GM21381 (cell line): ENCODE data around the gene SSBP4.

Source experiments
- ATAC-seq: cut with Tn5 transposase; IDR thresholded peaks from one replicate; pipeline ENCODE4 v1.9.1; 2021; ENCODE audit warnings: mild to moderate bottlenecking, moderate library complexity; ENCODE audit not compliant: unreplicated experiment

The SSBP4 gene

GRCh38 chr19:18441804-18442788, 22.9 kb downstream of the SSBP4 start:
- ATAC-seq = no peak

DNA sequence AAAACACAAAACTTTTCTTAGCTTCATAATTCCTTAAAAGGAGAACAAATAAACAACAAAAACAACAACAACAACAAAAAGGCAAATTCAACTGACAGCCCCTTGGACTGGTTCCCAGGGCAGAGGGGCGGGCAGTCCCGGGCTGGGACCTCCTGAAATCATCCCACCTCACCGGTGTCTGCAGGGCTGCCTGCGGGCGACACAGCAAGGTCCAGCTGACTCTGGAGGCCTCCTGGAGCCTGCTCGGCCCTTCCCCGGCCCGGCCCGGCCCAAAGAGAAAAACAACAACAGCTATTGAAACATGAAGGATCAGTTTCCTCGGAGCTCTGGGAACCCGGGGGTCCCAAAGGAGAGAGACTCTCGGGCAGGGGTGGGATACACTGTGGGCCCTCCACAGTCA, 23.7 kb downstream of the SSBP4 start:
- ATAC-seq = no peak

- ATAC-seq = no peak
Observed at GRCh38 chr19:18443406-18443805, 24.2 kb downstream of the SSBP4 start.

- no peak for ATAC-seq
Observed at GRCh38 chr19:18443831-18444230, 24.6 kb downstream of the SSBP4 start.

- ATAC-seq = no peak
Observed at GRCh38 chr19:18444513-18444912, 25.3 kb downstream of the SSBP4 start.

DNA sequence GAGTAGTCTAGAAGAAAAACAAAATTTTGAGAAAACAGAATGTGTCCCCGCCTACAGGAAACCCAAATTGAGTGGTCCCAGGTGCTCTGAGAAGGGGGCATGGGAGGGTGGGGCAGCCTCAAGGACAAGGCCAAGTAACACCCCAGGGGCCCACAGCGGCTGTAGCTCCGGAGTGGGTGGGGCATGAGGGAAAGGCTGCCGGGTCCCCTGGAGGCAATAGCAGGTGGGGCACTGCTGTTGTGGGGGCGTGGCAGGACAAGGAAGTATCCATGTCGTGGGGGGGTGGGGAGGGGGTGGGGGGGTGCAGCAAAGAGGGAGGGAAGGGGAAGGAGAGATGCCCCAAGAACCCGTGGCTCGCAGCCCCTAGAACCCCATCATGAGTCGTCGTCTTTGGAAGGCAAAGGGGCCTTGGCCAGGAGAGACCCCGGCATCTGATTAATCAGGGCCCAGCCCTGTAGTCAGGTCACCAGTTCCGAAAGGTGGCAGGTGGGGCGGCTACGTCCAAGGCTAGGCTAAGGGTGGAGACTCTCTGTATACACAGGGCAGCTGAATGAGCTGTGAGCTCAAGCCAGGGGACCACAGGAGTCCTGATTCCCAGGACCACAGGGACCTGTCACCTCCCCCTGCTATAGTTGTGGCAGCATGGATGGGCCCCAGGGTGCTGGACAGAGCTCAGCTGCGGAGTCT, 26.2 kb downstream of the SSBP4 start:
- no peak for ATAC-seq

GRCh38 chr19:18446145-18446810, 27.1 kb downstream of the SSBP4 start:
- ATAC-seq = no peak

DNA sequence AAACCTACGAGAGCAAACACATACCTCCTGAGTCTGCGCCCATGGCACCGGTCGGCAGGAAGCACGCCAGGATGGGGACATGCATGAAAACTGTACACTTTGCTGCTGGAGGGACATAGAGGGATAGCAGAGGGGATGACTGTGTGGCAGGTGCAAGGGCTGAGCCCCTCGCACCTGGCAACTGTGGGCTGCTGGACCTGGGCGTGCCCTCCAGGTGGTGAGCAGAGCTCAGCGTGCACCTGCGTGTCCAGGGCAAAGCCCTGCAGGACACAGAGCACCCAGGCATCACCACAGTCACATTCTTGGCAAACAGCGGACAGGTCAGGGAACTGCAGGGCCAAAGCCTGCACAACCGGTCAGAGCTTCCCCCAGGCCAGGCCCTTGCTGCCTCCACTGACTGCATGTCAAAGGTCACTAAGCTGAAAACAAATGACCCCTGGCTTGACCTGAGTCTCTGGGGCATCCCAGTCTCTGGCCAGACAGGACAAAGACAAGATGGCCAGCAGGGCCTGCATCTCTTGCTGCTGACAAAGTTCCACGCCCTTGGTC, 27.7 kb downstream of the SSBP4 start:
- ATAC-seq = no peak

DNA sequence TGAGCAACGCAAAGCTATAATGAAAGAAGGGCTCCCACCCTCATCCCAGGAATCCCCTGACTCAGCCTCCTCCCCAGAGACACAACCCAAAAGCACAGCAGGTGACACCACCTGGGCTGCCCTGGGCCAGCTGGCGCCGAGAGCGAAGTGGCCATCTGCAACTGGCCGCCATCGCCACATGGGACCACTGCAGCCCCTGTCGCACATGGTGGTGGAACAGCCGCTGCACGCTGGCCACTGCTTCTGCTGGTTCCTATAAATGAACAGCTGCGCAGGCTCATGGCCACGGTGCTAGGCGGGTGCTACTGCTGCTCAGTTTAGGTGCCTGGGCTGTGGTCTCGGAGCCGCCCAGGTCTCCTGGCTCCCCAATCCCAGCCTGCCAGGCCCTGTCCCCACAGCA, 30.4 kb downstream of the SSBP4 start:
- ATAC-seq = no peak

DNA sequence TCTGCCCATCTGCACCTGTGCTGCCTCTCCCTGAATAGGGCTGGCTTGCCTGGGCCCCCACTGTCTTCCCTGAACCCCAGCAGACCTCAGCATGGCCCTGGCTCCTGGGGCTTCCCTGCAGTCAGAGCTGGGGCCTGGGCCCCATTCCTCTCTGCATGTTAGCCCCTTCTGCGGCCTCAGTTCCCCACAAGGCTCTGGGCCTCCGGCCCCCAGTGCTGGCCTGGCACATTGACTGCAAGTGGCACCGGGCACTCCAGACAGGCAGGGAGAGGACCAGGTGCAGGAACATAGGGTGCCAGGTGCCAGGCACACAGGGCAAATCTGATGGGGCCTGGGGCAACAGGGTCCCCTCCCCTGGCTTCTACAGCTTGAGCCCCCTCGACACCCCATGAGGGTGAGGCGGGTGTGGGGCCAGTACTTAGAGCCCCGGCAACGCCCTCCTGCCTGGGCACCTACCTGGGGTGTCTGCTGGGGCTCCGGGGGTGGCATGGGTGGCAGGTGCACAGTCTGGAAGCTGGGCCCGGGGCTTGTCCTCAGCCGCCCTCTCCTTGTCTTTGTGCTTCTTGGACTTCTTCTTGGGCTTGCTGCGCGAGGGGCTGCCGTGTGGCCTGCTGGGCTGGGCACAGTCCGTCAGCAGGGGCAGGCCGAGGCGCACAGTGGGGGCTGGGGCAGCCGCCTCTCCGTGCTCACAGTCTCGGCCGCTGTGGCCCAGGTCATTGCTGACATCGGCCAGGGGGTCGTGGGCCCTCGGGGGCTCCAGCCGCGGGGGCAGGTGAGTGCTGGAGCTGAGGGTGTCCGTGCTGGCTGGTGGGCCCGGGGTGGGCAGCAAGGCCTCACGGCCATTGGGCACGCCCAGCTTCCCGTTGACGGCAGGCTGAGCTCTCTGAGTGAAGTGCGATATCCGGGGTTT, 31.1 kb downstream of the SSBP4 start:
- no peak for ATAC-seq

- no peak for ATAC-seq
Observed at GRCh38 chr19:18450931-18451836, 32.0 kb downstream of the SSBP4 start.

DNA sequence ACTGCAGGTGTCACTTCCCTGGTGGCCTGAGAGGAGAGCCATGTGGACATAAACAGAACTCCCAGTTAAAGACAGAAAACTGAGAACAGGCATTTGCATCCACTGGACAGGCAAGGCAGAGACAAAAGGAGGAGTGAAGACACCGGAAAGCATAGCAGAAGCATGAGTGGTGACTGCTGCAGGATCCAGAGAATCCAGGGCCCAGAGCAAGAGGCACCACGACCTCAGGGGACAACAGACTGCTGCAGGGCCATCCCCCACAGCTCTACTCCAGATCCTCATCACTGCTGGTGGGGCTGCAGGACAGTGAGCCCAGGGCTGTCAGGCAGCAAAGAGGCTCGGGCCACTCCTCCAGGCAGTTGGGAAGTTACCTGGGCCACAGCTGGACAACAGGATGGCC, 33.2 kb downstream of the SSBP4 start:
- no peak for ATAC-seq

DNA sequence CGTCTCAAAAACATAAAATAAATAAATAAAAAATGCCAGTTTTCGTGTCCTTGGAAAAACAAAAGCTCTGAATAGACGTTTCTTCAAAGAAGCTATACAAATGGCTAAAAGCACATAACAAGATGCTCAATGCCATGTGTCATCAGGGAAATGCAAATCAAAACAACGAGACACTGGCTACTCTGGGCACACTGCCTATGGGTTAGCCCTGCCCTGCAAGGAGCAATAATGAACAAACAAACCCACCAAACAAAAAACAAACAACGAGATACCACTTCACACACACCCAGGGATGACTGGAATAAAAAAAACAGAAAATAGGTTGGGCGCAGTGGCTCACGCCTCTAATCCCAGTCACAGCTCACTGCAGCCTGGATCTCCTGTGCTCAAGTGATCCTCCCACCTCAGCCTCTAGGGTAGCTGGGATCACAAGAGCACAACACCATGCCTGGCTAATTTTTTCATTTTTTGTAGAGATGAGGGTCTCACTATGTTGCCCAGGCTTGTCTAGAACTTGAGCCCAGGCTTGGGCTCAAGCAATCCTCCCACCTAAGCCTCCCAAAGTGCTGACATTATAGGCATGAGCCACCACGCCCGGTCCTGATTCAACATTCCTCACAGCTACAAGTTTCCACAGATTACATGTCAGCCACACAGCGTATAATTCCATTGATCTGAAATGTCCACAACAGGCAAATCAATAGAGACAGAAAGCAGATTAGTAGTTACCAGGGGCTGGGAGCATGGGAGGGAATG, 34.2 kb downstream of the SSBP4 start:
- ATAC-seq = no peak

DNA sequence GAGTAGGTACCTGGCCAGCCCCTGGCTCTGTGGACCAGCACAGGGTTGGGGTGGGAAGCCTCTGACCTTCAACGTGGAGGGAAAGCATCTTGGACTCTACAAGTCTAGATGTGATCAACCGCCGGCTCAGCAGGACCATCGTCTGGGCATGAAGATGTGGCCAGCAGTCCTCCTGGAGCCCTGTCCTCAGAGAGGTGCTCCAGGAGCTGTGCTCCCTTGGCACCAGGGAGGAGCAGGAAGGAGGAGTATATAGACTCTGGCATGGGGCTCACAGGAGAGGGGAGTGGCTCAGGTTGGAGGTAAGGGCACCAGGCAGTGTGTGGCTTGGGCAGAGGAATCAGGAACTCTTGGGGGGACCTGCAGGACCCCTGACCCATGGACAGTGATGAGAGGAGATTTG, 37.1 kb downstream of the SSBP4 start:
- ATAC-seq = no peak

DNA sequence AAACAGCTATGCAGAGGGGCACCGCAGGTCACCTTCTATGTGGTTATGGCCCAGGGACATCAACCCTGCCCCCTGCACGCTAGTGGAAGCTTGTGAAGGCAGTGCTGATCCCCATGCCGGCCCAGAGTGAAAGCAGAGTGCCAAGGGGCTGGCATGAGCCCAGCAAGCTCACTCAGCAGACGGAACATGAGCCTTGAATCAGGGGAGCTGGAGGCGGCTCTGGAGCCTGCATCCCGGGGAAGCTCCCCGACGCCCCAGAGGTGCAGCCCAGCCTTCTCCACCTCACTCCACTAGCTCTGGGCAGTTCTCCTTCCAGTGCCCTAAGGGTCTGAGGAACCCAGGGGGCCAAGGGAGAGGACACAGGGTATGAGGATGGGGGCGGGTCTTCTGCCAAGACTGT, 37.8 kb downstream of the SSBP4 start:
- no peak for ATAC-seq

- no peak for ATAC-seq
Observed at GRCh38 chr19:18457483-18458331, 38.5 kb downstream of the SSBP4 start.

- no peak for ATAC-seq
Observed at GRCh38 chr19:18460900-18461299, 41.7 kb downstream of the SSBP4 start.

DNA sequence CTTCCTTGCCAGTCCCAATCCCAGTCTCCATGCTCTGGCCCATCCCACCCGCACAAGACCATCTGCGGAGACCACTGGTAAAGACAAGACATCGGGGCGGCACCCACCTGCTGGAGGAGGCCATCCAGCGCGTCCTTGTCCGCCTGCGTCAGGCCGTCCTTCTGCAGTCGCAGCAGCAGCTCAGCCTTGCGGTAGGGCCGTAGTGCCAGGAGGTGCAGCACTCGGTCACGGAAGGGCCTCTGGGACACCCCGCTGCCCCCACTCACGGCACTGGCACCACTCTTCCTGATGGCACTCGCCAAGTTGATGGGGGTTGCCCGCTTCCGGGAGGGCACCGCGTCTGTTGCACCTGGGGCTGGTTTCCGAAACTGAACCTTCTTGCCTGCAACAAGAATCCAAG, 42.3 kb downstream of the SSBP4 start:
- no peak for ATAC-seq
